BLaER1 treated with 17β-estradiol and CSF1 and Interleukin-3, amounts not matched to agents 10 nM and 100 nM (cell line): Measurements from ENCODE around the gene TFEB.

Experiments
- H3K27ac ChIP-seq, 11 experiments: shearing (Covaris generic); formaldehyde crosslinking; 2 replicates each; pipeline ENCODE4 v1.8.1; 2022
- H3K27me3 ChIP-seq, 11 experiments: shearing (Covaris generic); formaldehyde crosslinking; 2 replicates each; pipeline ENCODE4 v1.8.1; 2022
- H3K36me3 ChIP-seq, 11 experiments: shearing (Covaris generic); formaldehyde crosslinking; 2 replicates each; pipeline ENCODE4 v1.8.1; 2022
- H3K4me1 ChIP-seq, 10 experiments: shearing (Covaris generic); formaldehyde crosslinking; 2 replicates each; pipeline ENCODE4 v1.8.1; 2022
- H3K4me2 ChIP-seq, 11 experiments: shearing (Covaris generic); formaldehyde crosslinking; 2 replicates each; pipeline ENCODE4 v1.8.1; 2022
- H3K4me3 ChIP-seq, 10 experiments: shearing (Covaris generic); formaldehyde crosslinking; 2 replicates each; pipeline ENCODE4 v1.8.1; 2022
- H3K9ac ChIP-seq, 11 experiments: shearing (Covaris generic); formaldehyde crosslinking; 2 replicates each; pipeline ENCODE4 v1.8.1; 2022
- H3K9me3 ChIP-seq, 11 experiments: shearing (Covaris generic); formaldehyde crosslinking; replicated peaks in 1 of 11; 2 replicates each; pipeline ENCODE4 v1.8.1; 2022
- H4K20me1 ChIP-seq, 11 experiments: shearing (Covaris generic); formaldehyde crosslinking; 2 replicates each; pipeline ENCODE4 v1.8.1; 2022
- Cebpa-rat ChIP-seq, 11 experiments: shearing (Covaris generic); IDR thresholded peaks; 2 replicates each; pipeline ENCODE4 v1.8.1; 2022

Gene TFEB

DNA sequence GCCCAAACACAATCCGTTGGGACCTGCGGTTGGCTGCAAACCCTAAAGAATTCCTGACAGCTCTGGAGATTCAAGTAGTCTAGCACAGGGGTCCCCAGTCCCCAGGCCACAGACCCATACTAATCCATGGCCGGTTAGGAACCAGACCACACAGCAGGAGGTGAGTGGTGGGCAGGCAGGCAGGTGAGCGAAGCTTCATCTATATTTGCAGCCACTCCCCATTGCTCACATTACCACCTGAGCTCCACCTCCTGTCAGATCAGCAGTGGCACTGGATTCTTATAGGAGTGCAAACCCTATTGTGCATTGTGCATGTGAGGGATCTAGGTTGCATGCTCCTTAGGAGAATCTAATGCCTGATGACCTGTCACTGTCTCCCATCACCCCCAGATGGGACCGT lies 16.6 kb downstream of the TFEB start:
- Histone ChIP-seq H3K4me1 (peaks cover 97 to 99% (median 98%) of the 10 kb centered on the region in 10 experiments), H3K9me3 (no peaks in the 10 kb centered on the region), H3K9ac (peak overlapping the region in 2 of 11 experiments; percentile 19 to 44; a peak in 2 of 22 replicates), H3K27ac (peak overlapping the region in 8 of 11 experiments; percentile 3 to 98 (median 46); a peak in 14 of 22 replicates), H3K36me3 (peaks cover 0 to 48% (median 15%) of the 10 kb centered on the region in 11 experiments; a peak in 13 of 22 replicates), H3K27me3 (no peaks in the 10 kb centered on the region), H4K20me1 (peaks cover 0 to 70% (median 18%) of the 10 kb centered on the region in 11 experiments; a peak in 14 of 22 replicates), H3K4me3 (no peak overlapping the region), H3K4me2 (peak overlapping the region; percentile 30 to 100 (median 99); a peak in 19 of 22 replicates)
- TF ChIP-seq Cebpa-rat (IDR thresholded peaks at IDR 0.05) = no peak

DNA sequence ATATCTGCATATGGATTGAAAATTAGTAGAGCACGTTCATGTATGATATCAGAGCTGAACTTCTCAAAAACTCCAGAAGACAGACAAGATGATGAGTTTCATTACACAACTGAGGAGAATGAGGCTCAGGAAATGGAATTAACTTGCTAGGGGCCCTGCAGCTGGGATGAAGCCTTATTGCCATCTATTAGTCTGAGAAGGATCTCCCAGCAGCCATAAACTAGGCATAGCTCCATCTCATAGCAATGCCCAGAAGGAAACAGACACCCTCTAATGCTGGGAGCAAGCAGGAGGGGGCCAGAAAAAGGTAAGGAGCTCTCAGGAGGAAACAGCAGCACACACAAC lies 18.0 kb downstream of the TFEB start:
- peak overlapping the region in 10 of 11 experiments; percentile 18 to 96 (median 73); a peak in 20 of 22 replicates for H3K27ac ChIP-seq
- H4K20me1 ChIP-seq = peaks cover 0 to 85% (median 30%) of the 10 kb centered on the region in 11 experiments; a peak in 14 of 22 replicates
- peak overlapping the region; percentile 13 to 70 (median 58); a peak in 19 of 22 replicates for H3K9ac ChIP-seq
- H3K4me2 ChIP-seq = peak overlapping the region; percentile 84 to 100 (median 98)
- no peak for TF ChIP-seq Cebpa-rat (IDR thresholded peaks at IDR 0.05)
- no peaks in the 10 kb centered on the region for H3K9me3 ChIP-seq
- H3K27me3 ChIP-seq = no peaks in the 10 kb centered on the region
- H3K36me3 ChIP-seq = peaks cover 0 to 59% (median 17%) of the 10 kb centered on the region in 11 experiments; a peak in 15 of 22 replicates
- peak overlapping the region in 2 of 10 experiments; percentile 20 to 33; a peak in 1 of 20 replicates for H3K4me3 ChIP-seq
- H3K4me1 ChIP-seq = peaks cover 99 to 100% (median 100%) of the 10 kb centered on the region in 10 experiments

DNA sequence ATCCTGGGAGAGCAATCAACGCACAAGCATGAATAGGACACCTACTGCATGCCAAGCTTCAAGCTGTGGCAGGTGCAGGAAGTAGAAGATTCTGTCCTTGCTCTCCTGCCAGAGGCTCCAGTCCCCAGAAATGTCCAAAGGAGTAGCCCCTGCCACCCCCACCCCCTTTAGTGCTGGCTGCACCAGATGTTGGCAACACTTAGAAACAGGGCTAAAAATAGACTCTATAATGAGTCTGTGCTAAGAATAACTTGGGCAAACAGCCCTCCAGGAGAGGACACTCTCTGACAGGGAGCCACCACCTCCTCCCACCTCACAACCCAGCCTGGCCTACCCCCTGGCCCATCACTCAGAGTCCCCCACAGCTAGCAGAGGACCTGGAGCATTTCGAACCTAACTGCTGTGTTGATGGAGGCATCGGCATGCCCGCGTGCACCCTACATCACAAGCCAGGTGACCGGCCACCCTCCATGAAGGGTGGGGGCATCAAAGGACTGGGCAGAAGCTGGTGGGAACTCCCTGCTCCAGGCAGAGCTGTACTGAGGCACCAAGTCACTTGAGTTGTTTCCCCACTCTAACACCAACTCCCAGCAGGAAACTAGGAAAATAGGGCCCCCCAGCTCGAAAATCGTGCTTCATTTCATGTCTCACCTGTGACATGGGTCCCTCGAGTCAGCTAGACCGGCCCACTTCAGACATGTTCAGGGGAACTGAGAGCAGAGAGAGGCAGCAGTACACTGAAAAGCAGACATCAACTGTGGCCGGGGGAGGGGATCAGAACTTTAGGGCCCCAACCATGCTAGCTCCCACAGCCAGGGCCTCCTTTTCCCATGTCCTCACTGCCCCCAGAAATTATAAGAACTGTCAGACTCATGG lies 18.7 kb downstream of the TFEB start:
- peak overlapping the region in 10 of 11 experiments; percentile 18 to 96 (median 73); a peak in 20 of 22 replicates for H3K27ac ChIP-seq

DNA sequence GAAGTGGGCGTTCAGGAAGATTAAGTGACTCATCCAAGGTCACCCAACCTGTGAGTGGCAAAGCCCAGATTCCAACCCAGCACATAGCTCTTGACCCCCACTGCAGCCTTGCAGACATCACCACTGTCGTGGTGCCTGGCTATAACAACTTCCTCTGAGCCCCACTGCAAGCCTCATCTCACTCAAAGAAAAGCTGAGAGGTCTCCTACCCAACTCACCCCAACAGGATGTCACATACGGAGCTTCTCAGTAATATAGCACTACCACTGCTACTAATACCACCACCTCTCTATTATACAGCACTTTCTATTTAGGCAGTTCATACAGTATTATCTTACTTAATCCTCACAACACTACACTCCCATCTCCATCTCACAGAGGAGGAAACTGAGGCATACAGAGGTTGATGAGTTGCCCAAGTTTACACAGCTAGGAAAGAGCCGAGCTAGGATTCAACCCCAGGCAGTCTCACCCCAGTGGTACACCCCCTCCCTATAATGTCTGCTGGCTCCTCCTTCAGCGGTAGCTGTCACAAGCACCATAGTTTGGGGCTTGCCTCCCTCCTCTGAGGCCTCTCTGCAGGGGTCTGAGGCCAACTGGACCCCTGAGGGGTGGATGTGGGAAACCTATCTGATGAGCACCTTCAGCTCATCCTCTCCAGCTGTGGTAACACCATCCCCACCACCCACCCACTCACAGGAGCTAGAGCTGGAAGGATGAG lies 19.5 kb downstream of the TFEB start:
- TF ChIP-seq Cebpa-rat (IDR thresholded peaks at IDR 0.05) = no peak
- peaks cover 8 to 73% (median 25%) of the 10 kb centered on the region in 11 experiments; a peak in 20 of 22 replicates for H3K36me3 ChIP-seq
- peak overlapping the region in 2 of 10 experiments; percentile 25 to 33; a peak in 2 of 20 replicates for H3K4me3 ChIP-seq
- peak overlapping the region; percentile 84 to 100 (median 98) for H3K4me2 ChIP-seq
- no peaks in the 10 kb centered on the region for H3K27me3 ChIP-seq
- H3K4me1 ChIP-seq = peaks cover 96 to 100% (median 100%) of the 10 kb centered on the region in 10 experiments
- H3K9ac ChIP-seq = peak overlapping the region in 7 of 11 experiments; percentile 13 to 70 (median 50); a peak in 8 of 22 replicates
- H4K20me1 ChIP-seq = peaks cover 0 to 99% (median 30%) of the 10 kb centered on the region in 11 experiments; a peak in 14 of 22 replicates
- H3K27ac ChIP-seq = peak overlapping the region in 9 of 11 experiments; percentile 52 to 96 (median 77); a peak in 16 of 22 replicates
- no peaks in the 10 kb centered on the region for H3K9me3 ChIP-seq

More for the DNA sequence above, 18.7 kb downstream of the TFEB start:
- Histone ChIP-seq H3K4me1 (peaks cover 99 to 100% (median 100%) of the 10 kb centered on the region in 10 experiments), H3K9ac (peak overlapping the region; percentile 13 to 70 (median 58); a peak in 20 of 22 replicates), H3K9me3 (no peaks in the 10 kb centered on the region), H3K36me3 (peaks cover under 1 to 65% (median 17%) of the 10 kb centered on the region in 11 experiments; a peak in 19 of 22 replicates), H3K4me2 (peak overlapping the region; percentile 84 to 100 (median 98)), H4K20me1 (peaks cover 0 to 91% (median 30%) of the 10 kb centered on the region in 11 experiments; a peak in 14 of 22 replicates), H3K4me3 (peak overlapping the region in 4 of 10 experiments; percentile 2 to 33 (median 14); a peak in 3 of 20 replicates), H3K27me3 (no peaks in the 10 kb centered on the region)
- TF ChIP-seq Cebpa-rat (IDR thresholded peaks at IDR 0.05) = no peak

DNA sequence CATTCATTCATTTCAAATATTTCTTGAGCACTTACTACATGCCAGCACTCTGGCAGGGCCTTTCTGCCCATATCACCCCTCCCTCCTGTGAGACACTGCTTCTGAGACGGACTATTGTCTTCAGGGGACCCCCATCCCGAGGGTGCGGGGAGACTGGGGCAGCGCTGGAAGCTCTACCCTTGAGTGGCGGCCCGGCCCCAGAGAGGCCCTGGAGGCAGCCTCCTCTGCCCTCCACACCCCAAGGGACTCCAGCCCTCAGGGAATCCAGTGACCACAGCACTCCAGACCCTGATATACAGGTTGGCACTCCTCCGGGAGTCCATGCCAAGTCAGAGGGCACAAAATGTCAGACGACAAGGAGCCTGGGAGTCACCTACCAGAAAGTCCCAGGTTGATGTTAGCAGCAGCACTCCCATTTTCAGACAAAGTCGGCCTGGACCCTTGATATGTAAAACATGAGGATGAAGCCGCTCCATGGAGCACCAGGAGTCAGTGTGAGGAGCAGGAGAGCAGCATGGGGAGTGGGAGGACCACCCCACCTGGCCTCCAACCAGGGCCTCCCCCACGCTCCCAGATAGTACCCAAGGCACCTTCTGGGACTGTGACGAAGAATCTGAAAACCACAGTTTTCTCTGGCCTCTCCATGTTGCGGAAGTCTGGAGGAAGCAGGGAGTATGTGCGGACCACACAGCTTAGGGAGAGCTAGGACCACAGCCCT lies 20.7 kb downstream of the TFEB start:
- Histone ChIP-seq H3K4me2 (peak overlapping the region; percentile 84 to 100 (median 98)), H4K20me1 (peaks cover 0 to 89% (median 30%) of the 10 kb centered on the region in 11 experiments; a peak in 14 of 22 replicates), H3K4me3 (peak overlapping the region in 2 of 10 experiments; percentile 8 to 18; a peak in 3 of 20 replicates), H3K9me3 (no peaks in the 10 kb centered on the region), H3K9ac (peak overlapping the region; percentile 20 to 69 (median 56); a peak in 21 of 22 replicates), H3K36me3 (peaks cover 9 to 77% (median 32%) of the 10 kb centered on the region in 11 experiments; a peak in 20 of 22 replicates), H3K27me3 (no peaks in the 10 kb centered on the region), H3K4me1 (peaks cover 83 to 100% (median 98%) of the 10 kb centered on the region in 10 experiments), H3K27ac (peak overlapping the region; percentile 2 to 96 (median 75); a peak in 20 of 22 replicates)
- TF ChIP-seq Cebpa-rat (IDR thresholded peaks at IDR 0.05) = no peak

DNA sequence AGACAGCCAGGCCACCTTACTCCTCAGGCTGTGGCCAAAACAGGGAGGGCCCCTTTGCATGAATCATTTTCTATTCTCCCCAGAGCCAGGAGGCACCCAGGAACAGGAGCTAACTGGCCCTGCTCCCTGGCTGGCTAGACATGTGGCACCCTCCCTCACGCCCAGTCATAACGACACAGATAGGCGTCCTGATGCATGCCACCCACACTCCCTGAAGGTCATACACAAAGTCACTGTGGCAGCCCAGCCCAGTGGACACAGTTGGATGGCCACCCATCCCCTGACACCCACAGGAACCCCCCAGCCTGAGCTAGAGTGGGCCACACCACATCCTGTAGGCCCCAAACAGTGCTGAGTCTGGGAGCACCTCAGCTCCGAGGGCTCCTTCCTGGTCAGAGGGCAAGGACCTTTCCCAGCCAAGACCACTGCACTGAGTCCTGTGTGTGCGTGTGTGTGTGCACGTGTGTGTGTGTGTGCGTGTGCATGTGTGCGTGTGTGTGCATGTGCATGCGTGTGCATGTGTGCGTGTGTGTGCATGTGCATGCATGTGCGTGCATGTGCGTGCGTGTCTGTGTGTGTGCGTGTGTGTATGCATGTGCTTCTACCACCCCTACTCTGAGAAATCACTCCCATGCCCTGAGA lies 21.6 kb downstream of the TFEB start:
- H3K4me2 ChIP-seq = peak overlapping the region; percentile 84 to 100 (median 98)
- H3K4me1 ChIP-seq = peaks cover 81 to 100% (median 98%) of the 10 kb centered on the region in 10 experiments
- TF ChIP-seq Cebpa-rat (IDR thresholded peaks at IDR 0.05) = no peak
- H4K20me1 ChIP-seq = peaks cover 0 to 79% (median 30%) of the 10 kb centered on the region in 11 experiments; a peak in 14 of 22 replicates
- H3K9ac ChIP-seq = peak overlapping the region; percentile 8 to 71 (median 62); a peak in 19 of 22 replicates
- H3K27me3 ChIP-seq = no peaks in the 10 kb centered on the region
- H3K9me3 ChIP-seq = no peaks in the 10 kb centered on the region
- peaks cover 9 to 78% (median 36%) of the 10 kb centered on the region in 11 experiments; a peak in 20 of 22 replicates for H3K36me3 ChIP-seq
- peak overlapping the region in 4 of 10 experiments; percentile 7 to 28 (median 21); a peak in 4 of 20 replicates for H3K4me3 ChIP-seq
- H3K27ac ChIP-seq = peak overlapping the region in 10 of 11 experiments; percentile 29 to 96 (median 76); a peak in 20 of 22 replicates

DNA sequence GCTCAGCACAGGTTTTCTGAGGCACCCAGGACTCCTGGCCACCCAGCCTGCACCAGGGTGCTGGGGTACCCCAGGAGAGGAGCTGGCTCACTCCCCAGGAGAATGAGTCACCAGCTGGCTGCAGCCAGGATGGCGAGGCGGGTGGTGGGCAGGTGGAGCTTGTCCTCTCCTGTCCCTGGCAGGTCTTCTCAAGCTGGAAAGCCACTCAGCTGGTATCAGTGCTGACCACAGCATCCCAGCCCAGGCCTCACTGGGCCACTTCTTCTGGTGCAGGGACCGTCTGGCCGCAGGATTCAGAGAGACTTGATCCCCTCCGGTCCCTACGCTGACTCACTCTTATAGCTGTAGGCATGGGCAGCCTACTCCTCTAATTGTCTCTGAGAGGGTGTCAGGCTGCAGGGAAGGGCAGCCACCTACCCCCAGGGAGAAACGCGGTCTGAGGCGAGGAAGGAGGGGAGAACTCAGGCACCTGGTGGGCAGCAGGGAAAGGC lies 22.2 kb downstream of the TFEB start:
- Histone ChIP-seq H3K27me3 (no peaks in the 10 kb centered on the region), H3K4me3 (peak overlapping the region in 3 of 10 experiments; percentile 7 to 28 (median 24); a peak in 3 of 20 replicates), H3K36me3 (peaks cover 9 to 76% (median 36%) of the 10 kb centered on the region in 11 experiments; a peak in 20 of 22 replicates), H3K9ac (peak overlapping the region; percentile 19 to 71 (median 61); a peak in 19 of 22 replicates), H3K4me1 (peaks cover 81 to 100% (median 98%) of the 10 kb centered on the region in 10 experiments), H4K20me1 (peaks cover 0 to 74% (median 30%) of the 10 kb centered on the region in 11 experiments; a peak in 14 of 22 replicates), H3K9me3 (no peaks in the 10 kb centered on the region), H3K4me2 (peak overlapping the region; percentile 84 to 100 (median 98)), H3K27ac (peak overlapping the region in 10 of 11 experiments; percentile 29 to 96 (median 76); a peak in 20 of 22 replicates)
- no peak for TF ChIP-seq Cebpa-rat (IDR thresholded peaks at IDR 0.05)
